SU-DHL-6 (cell line): ENCODE data around the gene MFNG.

Source experiments
- H2AFZ ChIP-seq: fragments of 200-600 bp; sonication (generic); 2 replicates; pipeline ENCODE4 v1.6.1; 2014; ENCODE audit warnings: low read depth, mild to moderate bottlenecking, moderate library complexity, mixed read lengths, antibody characterized with exemption, low read length; ENCODE audit not compliant: severe bottlenecking
- H3F3A ChIP-seq: fragments of 200-600 bp; shearing (Covaris generic); 2 replicates; pipeline ENCODE4 v1.6.0; 2016; ENCODE audit warnings: antibody characterized with exemption, mild to moderate bottlenecking; ENCODE audit not compliant: insufficient read depth
- H3K27ac ChIP-seq: fragments of 200-600 bp; sonication (generic); 2 replicates; pipeline ENCODE4 v1.5.1; 2016; ENCODE audit warnings: low read depth, mild to moderate bottlenecking, low read length, moderate library complexity, mixed read lengths
- H3K27me3 ChIP-seq: fragments of 200-600 bp; sonication (generic), shearing (Covaris generic); 2 replicates; pipeline ENCODE4 v1.6.0; 2014; ENCODE audit warnings: mild to moderate bottlenecking, low read length
- H3K36me3 ChIP-seq: fragments of 200-600 bp; sonication (generic); 2 replicates; pipeline ENCODE4 v1.6.1; 2014; ENCODE audit warnings: mild to moderate bottlenecking, low read length, mixed read lengths
- H3K4me2 ChIP-seq: fragments of 300-600, 200-600 bp; shearing (Covaris generic), sonication (generic); 2 replicates; pipeline ENCODE4 v1.6.0; 2014; ENCODE audit warnings: low read length, low read depth, mild to moderate bottlenecking; ENCODE audit not compliant: poor library complexity, severe bottlenecking
- H3K4me3 ChIP-seq: fragments of 200-600 bp; sonication (generic); 2 replicates; pipeline ENCODE4 v1.5.1; 2014; ENCODE audit warnings: antibody characterized with exemption, low read length, mild to moderate bottlenecking, mixed read lengths; ENCODE audit not compliant: insufficient read depth, poor library complexity, severe bottlenecking
- H3K79me2 ChIP-seq: fragments of 200-600 bp; sonication (generic); 2 replicates; pipeline ENCODE4 v1.6.1; 2014; ENCODE audit warnings: mild to moderate bottlenecking, low read length, moderate library complexity; ENCODE audit not compliant: insufficient read depth
- H3K9ac ChIP-seq: fragments of 200-600 bp; sonication (generic); 2 replicates; pipeline ENCODE4 v1.7.0; 2014; ENCODE audit warnings: mild to moderate bottlenecking, low read length
- H3K9me2 ChIP-seq: fragments of 200-600 bp; sonication (generic); replicated peaks from 2 replicates; pipeline ENCODE4 v1.6.1; 2014; ENCODE audit warnings: low read length; ENCODE audit not compliant: insufficient read depth
- H3K9me3 ChIP-seq: fragments of 200-600 bp; sonication (generic); 2 replicates; pipeline ENCODE4 v1.6.1; 2014; ENCODE audit warnings: low read length, mixed read lengths; ENCODE audit not compliant: insufficient read depth
- H4K20me1 ChIP-seq: fragments of 200-600 bp; sonication (generic); 2 replicates; pipeline ENCODE4 v1.6.1; 2014; ENCODE audit warnings: low read depth, mild to moderate bottlenecking, antibody characterized with exemption, low read length, moderate library complexity, mixed read lengths
- CTCF ChIP-seq: fragments of 200-600 bp; sonication (generic); IDR thresholded peaks from one replicate; pipeline ENCODE4 v1.5.1; 2017; ENCODE audit warnings: antibody characterized with exemption, mild to moderate bottlenecking, low read length, moderate library complexity; ENCODE audit not compliant: insufficient read depth, poor library complexity, severe bottlenecking
- EZH2phosphoT487 ChIP-seq: fragments of 200-600 bp; sonication (generic), shearing (Covaris generic); conservative IDR thresholded peaks from 2 replicates; pipeline ENCODE4 v1.6.1; 2018; ENCODE audit warnings: mild to moderate bottlenecking, antibody characterized with exemption, low read length, moderate library complexity, mixed read lengths

MFNG gene

GRCh38 chr22:37428649-37429586 lies 57.3 kb downstream of the MFNG start:
- H3K4me2 ChIP-seq, result no peak overlapping the region
- no peak overlapping the region for H3K4me3 ChIP-seq
- no peaks in the 10 kb centered on the region for H3K9me3 ChIP-seq
- no peaks in the 10 kb centered on the region for H3K79me2 ChIP-seq
- H4K20me1 ChIP-seq, result no peaks in the 10 kb centered on the region
- H3K36me3 ChIP-seq, result no peaks in the 10 kb centered on the region
- no peak overlapping the region for H2AFZ ChIP-seq
- no peaks in the 10 kb centered on the region for H3K9me2 ChIP-seq
- no peak overlapping the region for H3K27ac ChIP-seq
- TF ChIP-seq CTCF (peak; percentile 74), EZH2phosphoT487 (no peak)
- no peaks in the 10 kb centered on the region for H3K27me3 ChIP-seq
- no peak overlapping the region for H3K9ac ChIP-seq
- H3F3A ChIP-seq, result no peaks in the 10 kb centered on the region

GRCh38 chr22:37427711-37428635 lies 58.2 kb downstream of the MFNG start:
- Histone ChIP-seq H3K9me3 (no peaks in the 10 kb centered on the region), H3K36me3 (no peaks in the 10 kb centered on the region), H3K9ac (no peak overlapping the region), H3K4me3 (no peak overlapping the region), H3K9me2 (no peaks in the 10 kb centered on the region), H3F3A (no peaks in the 10 kb centered on the region), H3K27ac (no peak overlapping the region), H3K79me2 (no peaks in the 10 kb centered on the region), H2AFZ (no peak overlapping the region), H3K4me2 (no peak overlapping the region), H3K27me3 (no peaks in the 10 kb centered on the region), H4K20me1 (no peaks in the 10 kb centered on the region)
- TF ChIP-seq EZH2phosphoT487, result no peak
- TF ChIP-seq CTCF, result no peak

- H3K27ac ChIP-seq, result no peak within 1 kb of the TSS
- H2AFZ ChIP-seq, result no peak within 1 kb of the TSS
- H3K9ac ChIP-seq, result no peak within 1 kb of the TSS
- H3K9me3 ChIP-seq, result no peaks in the 10 kb centered on the region
- H3K79me2 ChIP-seq, result no peaks in the 10 kb centered on the region
- no peak for TF ChIP-seq EZH2phosphoT487
- no peak within 1 kb of the TSS for H3K4me3 ChIP-seq
- H3K27me3 ChIP-seq, result no peaks in the 10 kb centered on the region
- H3F3A ChIP-seq, result no peaks in the 10 kb centered on the region
- no peaks in the 10 kb centered on the region for H3K9me2 ChIP-seq
- no peak within 1 kb of the TSS for H3K4me2 ChIP-seq
- no peaks in the 10 kb centered on the region for H4K20me1 ChIP-seq
- H3K36me3 ChIP-seq, result no peaks in the 10 kb centered on the region
Observed at GRCh38 chr22:37427135-37427710, 59.0 kb downstream of the MFNG start, which contains the start of gene ELFN2. TSS of gene ELFN2 (minus strand) at chr22:37427479. CDS start at chr22:37375534, 51,945 bp downstream.
